ENCODE results near the gene RUFY1.
"Not testable (repeated sequence)": the region's sequence is repeated elsewhere in the genome, so short reads cannot be mapped to it uniquely, and the experiment has no call there.

RUFY1 gene

GRCh38 chr5:179623906-179624741 is 73.8 kb downstream of the RUFY1 start:
- no peak for DNase-seq

GRCh38 chr5:179624841-179625271 is 74.5 kb downstream of the RUFY1 start:
- DNase-seq, result no peak

GRCh38 chr5:179633501-179634369 is 83.4 kb downstream of the RUFY1 start:
- not testable (repeated sequence) for DNase-seq

GRCh38 chr5:179634370-179635172 is 84.2 kb downstream of the RUFY1 start:
- not testable (repeated sequence) for DNase-seq

- DNase-seq, result not testable (repeated sequence)
Measured at GRCh38 chr5:179639296-179639695, 88.9 kb downstream of the RUFY1 start.

GRCh38 chr5:179641745-179642144 is 91.4 kb downstream of the RUFY1 start:
- DNase-seq, result not testable (repeated sequence)

GRCh38 chr5:179642626-179643025 is 92.3 kb downstream of the RUFY1 start:
- DNase-seq, result not testable (repeated sequence)

- DNase-seq, result not testable (repeated sequence)
Measured at GRCh38 chr5:179643141-179643920, 93.0 kb downstream of the RUFY1 start.

GRCh38 chr5:179644766-179645165 is 94.4 kb downstream of the RUFY1 start:
- not testable (repeated sequence) for DNase-seq

- DNase-seq, result no peak
Measured at GRCh38 chr5:179648410-179648809, 98.1 kb downstream of the RUFY1 start.

GRCh38 chr5:179649166-179649703 is 98.9 kb downstream of the RUFY1 start:
- not testable (repeated sequence) for DNase-seq

- not testable (repeated sequence) for DNase-seq
Measured at GRCh38 chr5:179650245-179650644, 99.9 kb downstream of the RUFY1 start.

- not testable (repeated sequence) for DNase-seq
Measured at GRCh38 chr5:179653135-179653534, 102.8 kb downstream of the RUFY1 start.

- not testable (repeated sequence) for DNase-seq
Measured at GRCh38 chr5:179657302-179658178, 107.2 kb downstream of the RUFY1 start.

GRCh38 chr5:179658179-179658856 is 108.0 kb downstream of the RUFY1 start:
- DNase-seq, result not testable (repeated sequence)

Data from SHP77 treated with DMSO at 0.1 percent for 48 hours (cell line).